ENCODE data around the gene CEMIP. TPM values are rescaled to one million over a fixed set of nuclear protein-coding genes. Genes with fewer than 3 reads are reported as not detected.

Gene CEMIP
- total RNA-seq, 1 donor from 2014 or later: under 0.01 TPM

- no peak overlapping the region for H3K4me3 ChIP-seq (ENCODE audit: low read depth, low read length)
- H3K27me3 ChIP-seq (ENCODE audit: control insufficient read depth, insufficient read depth, low read length): peaks cover 2% of the 10 kb centered on the region
- no peaks in the 10 kb centered on the region for H3K36me3 ChIP-seq (ENCODE audit: control insufficient read depth, insufficient read depth, low read length)
- DNase-seq (ENCODE audit: low read depth): no peak
- TF ChIP-seq, protein P1, sequence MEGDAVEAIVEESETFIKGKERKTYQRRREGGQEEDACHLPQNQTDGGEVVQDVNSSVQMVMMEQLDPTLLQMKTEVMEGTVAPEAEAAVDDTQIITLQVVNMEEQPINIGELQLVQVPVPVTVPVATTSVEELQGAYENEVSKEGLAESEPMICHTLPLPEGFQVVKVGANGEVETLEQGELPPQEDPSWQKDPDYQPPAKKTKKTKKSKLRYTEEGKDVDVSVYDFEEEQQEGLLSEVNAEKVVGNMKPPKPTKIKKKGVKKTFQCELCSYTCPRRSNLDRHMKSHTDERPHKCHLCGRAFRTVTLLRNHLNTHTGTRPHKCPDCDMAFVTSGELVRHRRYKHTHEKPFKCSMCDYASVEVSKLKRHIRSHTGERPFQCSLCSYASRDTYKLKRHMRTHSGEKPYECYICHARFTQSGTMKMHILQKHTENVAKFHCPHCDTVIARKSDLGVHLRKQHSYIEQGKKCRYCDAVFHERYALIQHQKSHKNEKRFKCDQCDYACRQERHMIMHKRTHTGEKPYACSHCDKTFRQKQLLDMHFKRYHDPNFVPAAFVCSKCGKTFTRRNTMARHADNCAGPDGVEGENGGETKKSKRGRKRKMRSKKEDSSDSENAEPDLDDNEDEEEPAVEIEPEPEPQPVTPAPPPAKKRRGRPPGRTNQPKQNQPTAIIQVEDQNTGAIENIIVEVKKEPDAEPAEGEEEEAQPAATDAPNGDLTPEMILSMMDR (IDR thresholded peaks at IDR 0.05; ENCODE audit: insufficient read depth, low read length, poor library complexity, severe bottlenecking): no peak
Observed at GRCh38 chr15:80913541-80913940, 134.4 kb downstream of the CEMIP start.

DNA sequence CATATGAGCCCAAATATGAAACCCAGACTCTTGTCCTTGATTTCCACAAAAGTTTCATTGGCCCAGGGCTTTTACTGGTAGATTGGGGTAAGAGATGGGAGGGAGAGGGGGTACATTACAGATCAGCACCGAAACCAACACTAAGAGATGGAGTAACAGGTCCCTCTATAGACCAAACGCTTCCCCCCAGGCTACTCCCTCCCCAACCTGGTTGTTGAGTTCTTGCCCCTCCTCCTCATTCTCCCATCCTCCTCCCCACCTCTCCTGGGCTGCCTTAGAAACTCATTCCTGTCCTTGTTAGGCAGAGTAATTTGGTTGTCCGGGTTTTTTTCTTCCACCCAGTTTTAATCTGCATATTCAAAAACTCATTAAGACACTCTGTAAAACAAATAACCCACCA is 136.3 kb downstream of the CEMIP start:
- H3K27me3 ChIP-seq (ENCODE audit: control insufficient read depth, insufficient read depth, low read length): no peaks in the 10 kb centered on the region
- no peak for DNase-seq (ENCODE audit: low read depth)
- no peak overlapping the region for H3K4me3 ChIP-seq (ENCODE audit: low read depth, low read length)
- TF ChIP-seq, protein P1 (IDR thresholded peaks at IDR 0.05; ENCODE audit: insufficient read depth, low read length, poor library complexity, severe bottlenecking): no peak
- H3K36me3 ChIP-seq (ENCODE audit: control insufficient read depth, insufficient read depth, low read length): no peaks in the 10 kb centered on the region

- no peak for DNase-seq (ENCODE audit: low read depth)
- Histone ChIP-seq H3K4me3 (ENCODE audit: low read depth, low read length) (no peak overlapping the region), H3K36me3 (ENCODE audit: control insufficient read depth, insufficient read depth, low read length) (no peaks in the 10 kb centered on the region), H3K27me3 (ENCODE audit: control insufficient read depth, insufficient read depth, low read length) (no peaks in the 10 kb centered on the region)
- TF ChIP-seq, protein P1 (IDR thresholded peaks at IDR 0.05; ENCODE audit: insufficient read depth, low read length, poor library complexity, severe bottlenecking): no peak
Observed at GRCh38 chr15:80916056-80916455, 136.9 kb downstream of the CEMIP start.

DNA sequence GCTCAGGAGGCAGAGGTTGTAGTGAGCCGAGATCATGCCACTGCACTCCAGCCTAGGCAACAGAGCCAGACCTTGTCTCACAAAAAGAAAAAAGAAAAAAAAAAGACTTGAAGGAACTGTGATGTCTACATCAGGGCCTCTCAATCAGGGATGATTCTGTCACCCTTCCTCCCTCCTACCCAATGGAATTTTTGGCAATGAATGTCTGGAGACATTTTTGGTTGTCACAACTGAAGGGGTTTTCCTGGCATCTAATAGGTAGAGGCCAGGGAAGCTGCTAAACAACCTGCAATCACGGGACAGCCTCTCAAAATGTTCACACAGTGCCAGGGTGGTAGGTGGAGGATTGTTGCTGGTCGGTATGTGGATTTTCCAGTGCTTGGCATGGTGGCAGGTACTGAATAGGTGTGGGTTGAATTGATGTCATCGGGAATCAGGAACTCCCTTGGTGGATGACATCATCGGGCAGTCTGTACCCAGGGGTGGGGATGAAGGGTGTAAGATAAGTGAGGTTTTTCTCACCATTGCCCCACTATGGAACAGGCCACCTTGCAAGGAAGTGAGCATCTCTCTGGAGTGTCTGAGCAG is 139.1 kb downstream of the CEMIP start:
- no peaks in the 10 kb centered on the region for H3K36me3 ChIP-seq (ENCODE audit: control insufficient read depth, insufficient read depth, low read length)
- no peaks in the 10 kb centered on the region for H3K27me3 ChIP-seq (ENCODE audit: control insufficient read depth, insufficient read depth, low read length)
- TF ChIP-seq, protein P1 (IDR thresholded peaks at IDR 0.05; ENCODE audit: insufficient read depth, low read length, poor library complexity, severe bottlenecking): no peak
- no peak for DNase-seq (ENCODE audit: low read depth)
- H3K4me3 ChIP-seq (ENCODE audit: low read depth, low read length): no peak overlapping the region

DNA sequence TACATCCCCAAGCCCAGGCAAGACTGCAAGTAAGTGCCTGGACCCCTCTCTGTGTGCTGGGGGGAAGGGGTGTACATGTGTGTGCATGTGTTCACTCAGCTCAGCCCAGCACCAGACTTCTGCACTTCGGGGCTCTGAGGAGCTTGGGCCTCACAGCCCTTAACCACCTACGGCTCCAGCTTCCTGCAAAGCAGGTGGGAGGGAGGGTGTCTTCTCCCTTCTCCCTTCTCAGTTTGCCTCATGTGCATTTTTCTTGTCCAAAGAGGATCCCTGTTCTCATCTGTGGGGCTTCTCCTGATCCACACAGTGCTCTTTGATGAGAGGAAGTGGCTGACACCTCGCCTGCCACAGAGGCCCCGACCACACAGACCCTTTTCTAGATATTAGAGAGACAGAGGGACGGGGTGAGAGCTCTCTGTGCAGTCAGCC is 141.1 kb downstream of the CEMIP start:
- Histone ChIP-seq H3K36me3 (ENCODE audit: control insufficient read depth, insufficient read depth, low read length) (no peaks in the 10 kb centered on the region), H3K4me3 (ENCODE audit: low read depth, low read length) (no peak overlapping the region), H3K27me3 (ENCODE audit: control insufficient read depth, insufficient read depth, low read length) (no peaks in the 10 kb centered on the region)
- no peak for DNase-seq (ENCODE audit: low read depth)
- TF ChIP-seq, protein P1 (IDR thresholded peaks at IDR 0.05; ENCODE audit: insufficient read depth, low read length, poor library complexity, severe bottlenecking): no peak

All from kidney epithelial cell (primary cell).